NCI-H187 treated with DMSO at 0.1 percent for 48 hours (cell line): Measurements from ENCODE around the gene MACROH2A2.
"Not testable (repeated sequence)": the region's sequence is repeated elsewhere in the genome, so short reads cannot be mapped to it uniquely, and the experiment has no call there.

ENCODE experiments used
- DNase-seq: peaks from one replicate; lab custom pipeline; 2025; lab: John Stamatoyannopoulos, UW

The MACROH2A2 gene

DNA sequence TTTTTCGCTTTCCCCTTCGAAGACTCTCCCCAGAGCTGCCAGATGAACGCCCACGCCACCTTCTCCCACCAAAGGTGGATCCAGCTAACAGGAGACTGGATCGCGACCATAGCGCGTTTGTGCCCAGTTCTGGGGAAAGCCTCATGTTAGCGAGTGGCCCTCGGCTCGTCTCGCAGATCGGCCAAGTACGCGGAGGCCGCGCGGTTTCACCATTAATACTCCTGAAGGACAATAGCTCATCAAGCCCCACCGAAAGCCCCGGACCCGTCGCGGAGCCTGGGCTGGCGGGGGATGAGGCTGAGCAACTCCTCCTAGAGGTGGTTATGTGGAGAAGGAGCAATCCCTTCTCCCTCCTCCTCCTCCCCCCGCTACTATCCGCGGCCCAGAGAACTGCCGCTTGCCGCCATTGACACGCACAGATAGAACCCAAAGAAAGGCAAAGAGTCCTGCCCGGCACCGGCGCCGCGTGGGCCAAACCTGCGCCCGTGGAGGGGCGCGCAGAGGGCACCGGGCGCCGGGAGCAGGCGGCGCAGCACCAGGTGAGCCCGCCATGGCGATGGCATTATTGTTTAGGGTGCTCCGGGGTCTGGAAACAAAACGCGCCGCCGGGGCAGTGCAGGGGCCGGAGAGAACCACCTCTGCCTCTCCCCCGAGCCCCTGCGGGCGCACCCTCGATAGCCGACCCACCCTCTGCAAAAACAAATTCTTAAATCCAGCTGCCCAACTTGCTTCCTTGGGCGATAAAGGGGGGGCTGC, at the start of gene MACROH2A2:
Gene MACROH2A2 (plus strand): TSS at position 385 of the 756 bp plus-strand sequence. CDS start 22,813 bp downstream, outside the sequence.
- DNase-seq, result no peak

DNA sequence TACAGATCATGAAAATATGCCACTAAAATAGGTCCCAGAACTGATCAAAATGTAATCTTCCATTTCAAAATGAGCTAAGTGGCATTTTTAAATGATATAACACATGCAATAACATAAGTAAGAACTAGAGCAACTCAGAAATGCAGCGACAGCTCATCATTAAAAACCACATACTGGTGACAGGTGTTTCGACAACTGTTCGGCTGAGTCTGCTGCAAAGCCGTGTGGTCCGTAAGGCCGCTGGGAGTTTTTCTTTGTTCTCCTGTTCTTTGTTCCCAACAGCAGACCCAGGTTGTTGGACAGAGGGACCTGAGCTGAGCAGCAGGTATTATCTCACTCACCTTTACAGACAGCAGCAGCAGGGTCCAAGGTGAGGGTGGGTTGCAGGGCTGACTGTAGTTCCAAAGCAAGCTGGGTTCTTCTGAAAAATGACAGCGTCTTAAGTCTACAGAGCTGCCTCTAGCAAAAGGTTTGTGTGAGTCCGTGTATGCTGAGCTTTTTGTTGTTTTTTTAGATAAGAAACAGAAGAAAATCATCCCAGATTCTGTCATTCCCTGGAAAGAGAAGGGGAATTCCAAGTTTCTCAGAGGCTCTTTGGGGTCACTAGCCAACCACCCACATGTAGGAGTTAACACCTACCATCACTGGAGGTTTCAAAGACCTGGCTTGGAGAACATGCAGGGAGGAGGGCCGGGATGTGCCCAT, 45.4 kb upstream of the MACROH2A2 start:
- DNase-seq, result no peak

DNA sequence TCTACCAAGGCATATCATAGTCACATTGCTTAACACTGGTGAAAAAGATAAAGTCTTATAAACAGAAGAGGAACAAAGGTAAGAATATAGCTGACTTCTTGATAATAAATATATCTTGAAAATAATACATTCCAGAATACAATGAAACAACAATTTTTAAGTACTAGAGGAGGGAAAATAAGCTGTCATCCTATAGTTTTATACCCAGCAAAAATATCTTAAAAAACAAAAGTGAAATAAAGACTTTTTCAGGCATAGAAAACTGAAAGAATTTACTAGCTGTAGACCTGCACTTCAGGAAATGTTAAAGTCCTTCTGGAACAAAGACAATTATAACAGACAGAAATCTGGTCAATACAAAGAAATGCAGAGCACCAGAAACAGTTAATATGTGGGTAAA, 21.4 kb upstream of the MACROH2A2 start:
- DNase-seq, result no peak

GRCh38 chr10:70032667-70033289, 19.9 kb upstream of the MACROH2A2 start:
- DNase-seq, result no peak

DNA sequence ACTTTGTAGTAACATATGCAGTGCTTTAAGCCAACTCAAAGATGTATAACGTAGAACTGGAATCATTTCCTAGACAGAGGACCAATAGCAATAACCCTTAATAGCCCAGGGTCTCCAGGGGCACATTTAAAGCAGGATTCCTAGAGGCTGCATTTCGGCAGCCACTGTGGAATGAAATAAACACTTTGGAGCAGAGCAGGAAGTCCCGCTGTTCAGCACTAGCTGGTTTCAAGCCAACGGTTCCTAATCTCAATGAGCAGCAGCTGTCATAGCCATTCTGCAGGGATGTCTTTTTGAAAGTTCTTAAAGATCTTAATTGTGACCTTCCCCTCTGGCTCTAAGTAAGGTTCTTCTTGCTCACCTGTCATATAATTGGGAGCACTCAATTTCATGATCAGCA, 18.4 kb upstream of the MACROH2A2 start:
- no peak for DNase-seq

DNA sequence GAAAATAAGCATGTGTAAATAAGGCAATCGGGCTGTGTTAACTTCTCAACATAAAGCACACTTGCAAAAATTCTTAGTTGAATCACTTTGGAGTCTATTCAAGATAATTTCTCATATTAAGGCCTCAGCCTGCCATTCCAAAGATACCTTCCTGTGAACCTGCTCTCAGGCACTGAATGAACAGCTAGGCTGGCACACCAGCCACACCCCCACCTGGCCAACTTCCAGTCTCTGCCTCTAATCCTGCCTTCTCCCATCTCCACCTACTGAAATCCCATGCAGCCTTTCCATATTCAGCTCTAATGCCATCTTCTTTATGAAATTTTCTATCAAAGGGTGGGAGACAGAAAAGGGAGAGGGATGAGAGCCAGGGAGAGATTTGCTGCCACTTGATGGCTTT, 17.1 kb upstream of the MACROH2A2 start:
- DNase-seq, result no peak

DNA sequence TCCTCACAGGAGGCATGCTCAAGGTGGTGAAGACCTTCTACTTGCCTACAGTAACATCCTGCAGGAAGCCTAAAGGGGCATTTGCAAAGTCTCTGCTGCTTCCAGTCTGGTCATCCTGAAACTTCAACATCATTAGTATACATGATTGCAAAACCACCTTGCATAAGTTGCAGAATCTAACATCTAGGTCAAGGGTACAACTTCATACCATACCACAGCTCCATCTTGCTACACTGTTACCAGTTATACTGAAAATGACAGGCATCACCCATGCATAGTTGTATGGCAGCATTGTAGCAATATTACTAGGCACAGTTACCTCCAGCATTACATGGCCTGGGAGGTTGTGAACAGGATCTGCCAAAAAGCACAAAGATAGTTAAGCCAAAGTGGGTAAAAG, 13.7 kb upstream of the MACROH2A2 start:
- no peak for DNase-seq

- DNase-seq, result no peak
Observed at GRCh38 chr10:70041016-70041415, 11.6 kb upstream of the MACROH2A2 start.

GRCh38 chr10:70041739-70042138, 10.9 kb upstream of the MACROH2A2 start:
- not testable (repeated sequence) for DNase-seq

DNA sequence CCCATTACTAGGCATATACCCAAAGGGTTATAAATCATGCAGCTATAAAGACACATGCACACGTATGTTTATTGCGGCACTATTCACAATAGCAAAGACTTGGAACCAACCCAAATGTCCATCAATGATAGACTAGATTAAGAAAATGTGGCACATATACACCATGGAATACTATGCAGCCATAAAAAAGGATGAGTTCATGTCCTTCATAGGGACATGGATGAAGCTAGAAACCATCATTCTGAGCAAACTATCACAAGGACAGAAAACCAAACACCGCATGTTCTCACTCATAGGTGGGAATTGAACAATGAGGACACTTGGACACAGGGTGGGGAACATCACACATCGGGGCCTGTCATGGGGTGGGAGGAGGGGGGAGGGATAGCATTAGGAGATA, 5.6 kb upstream of the MACROH2A2 start:
- DNase-seq, result not testable (repeated sequence)

GRCh38 chr10:70048030-70048723, 4.5 kb upstream of the MACROH2A2 start:
- DNase-seq, result no peak

- no peak for DNase-seq
Observed at GRCh38 chr10:70051848-70052247, 798 bp upstream of the MACROH2A2 start.

- DNase-seq, result no peak
Observed at GRCh38 chr10:70053218-70053840, 683 bp downstream of the MACROH2A2 start.

- DNase-seq, result no peak
Observed at GRCh38 chr10:70053841-70054288, 1.2 kb downstream of the MACROH2A2 start.

- DNase-seq, result no peak
Observed at GRCh38 chr10:70054902-70055301, 2.3 kb downstream of the MACROH2A2 start.

GRCh38 chr10:70055550-70055949, 2.9 kb downstream of the MACROH2A2 start:
- DNase-seq, result no peak

- no peak for DNase-seq
Observed at GRCh38 chr10:70057306-70057705, 4.7 kb downstream of the MACROH2A2 start.

- DNase-seq, result no peak
Observed at GRCh38 chr10:70060389-70060788, 7.7 kb downstream of the MACROH2A2 start.

- DNase-seq, result no peak
Observed at GRCh38 chr10:70063418-70064098, 10.9 kb downstream of the MACROH2A2 start.

DNA sequence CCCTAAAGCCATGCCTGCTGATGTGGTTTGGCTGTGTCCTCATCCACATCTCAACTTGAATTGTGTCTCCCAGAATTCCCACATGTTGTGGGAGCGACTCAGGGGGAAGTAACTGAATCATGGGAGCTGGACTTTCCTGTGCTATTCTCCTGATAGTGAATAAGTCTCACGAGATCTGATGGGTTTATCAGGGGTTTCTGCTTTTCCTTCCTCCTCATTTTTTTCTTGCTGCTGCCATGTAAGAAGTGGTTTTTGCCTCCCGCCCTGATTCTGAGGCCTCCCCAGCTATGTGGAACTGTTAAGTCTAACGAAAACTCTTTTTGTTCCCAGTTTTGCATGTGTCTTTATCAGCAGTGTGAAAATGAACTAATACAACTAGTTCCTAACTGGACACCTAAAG, 11.8 kb downstream of the MACROH2A2 start:
- no peak for DNase-seq

- no peak for DNase-seq
Observed at GRCh38 chr10:70066190-70066589, 13.5 kb downstream of the MACROH2A2 start.
